ENCODE data around the gene FANK1. TPM values are rescaled to one million over a fixed set of nuclear protein-coding genes. Genes with fewer than 3 reads are reported as not detected.

The FANK1 gene
- total and polyA plus RNA-seq, 2 donors from 2014 or later, result 8.6 to 13.4 TPM

- no peaks in the 10 kb centered on the region for H3K4me1 ChIP-seq (ENCODE audit: control insufficient read depth in 2 of 3, insufficient read depth in 2 of 3, low read depth in 1 of 3, low read length in 3 of 3)
- H3K36me3 ChIP-seq (ENCODE audit: control insufficient read depth in 2 of 3, insufficient read depth in 3 of 3, low read length in 3 of 3), result no peaks in the 10 kb centered on the region
- H3K27ac ChIP-seq (ENCODE audit: low read depth in 2 of 2, low read length in 2 of 2), result no peak overlapping the region
- DNase-seq, result no peak
- no peak for TF ChIP-seq CTCF (IDR thresholded peaks at IDR 0.05; ENCODE audit: borderline replicate concordance, extremely low read depth, insufficient read depth)
- no peak for FAIRE-seq
- H3K27me3 ChIP-seq (ENCODE audit: control insufficient read depth, insufficient read depth, low read length), result no peaks in the 10 kb centered on the region
- no peak overlapping the region for H3K4me3 ChIP-seq (ENCODE audit: low read length in 3 of 3)
- H3K9ac ChIP-seq (ENCODE audit: low read length in 3 of 3), result no peak overlapping the region
- no peaks in the 10 kb centered on the region for H3K9me3 ChIP-seq (ENCODE audit: control insufficient read depth in 2 of 3, insufficient read depth in 1 of 3, low read length in 3 of 3)
- intact Hi-C loops (cut with DNase I), result no loop called here
Observed at GRCh38 chr10:125933693-125934092, 37.3 kb downstream of the FANK1 start.

- no peaks in the 10 kb centered on the region for H3K36me3 ChIP-seq (ENCODE audit: control insufficient read depth in 2 of 3, insufficient read depth in 3 of 3, low read length in 3 of 3)
- no peak overlapping the region for H3K9ac ChIP-seq (ENCODE audit: low read length in 3 of 3)
- no peak for TF ChIP-seq CTCF (IDR thresholded peaks at IDR 0.05; ENCODE audit: borderline replicate concordance, extremely low read depth, insufficient read depth)
- H3K27ac ChIP-seq (ENCODE audit: low read depth in 2 of 2, low read length in 2 of 2), result no peak overlapping the region
- no peaks in the 10 kb centered on the region for H3K9me3 ChIP-seq (ENCODE audit: control insufficient read depth in 2 of 3, insufficient read depth in 1 of 3, low read length in 3 of 3)
- no peak for FAIRE-seq
- no peaks in the 10 kb centered on the region for H3K27me3 ChIP-seq (ENCODE audit: control insufficient read depth, insufficient read depth, low read length)
- H3K4me3 ChIP-seq (ENCODE audit: low read length in 3 of 3), result no peak overlapping the region
- no peak for DNase-seq
- H3K4me1 ChIP-seq (ENCODE audit: control insufficient read depth in 2 of 3, insufficient read depth in 2 of 3, low read depth in 1 of 3, low read length in 3 of 3), result no peaks in the 10 kb centered on the region
- intact Hi-C loops (cut with DNase I), result no loop called here
Observed at GRCh38 chr10:125936331-125936730, 40.0 kb downstream of the FANK1 start.

- Histone ChIP-seq H3K27ac (ENCODE audit: low read depth in 2 of 2, low read length in 2 of 2) (no peak overlapping the region), H3K4me3 (ENCODE audit: low read length in 3 of 3) (no peak overlapping the region), H3K36me3 (ENCODE audit: control insufficient read depth in 2 of 3, insufficient read depth in 3 of 3, low read length in 3 of 3) (no peaks in the 10 kb centered on the region), H3K9me3 (ENCODE audit: control insufficient read depth in 2 of 3, insufficient read depth in 1 of 3, low read length in 3 of 3) (no peaks in the 10 kb centered on the region), H3K4me1 (ENCODE audit: control insufficient read depth in 2 of 3, insufficient read depth in 2 of 3, low read depth in 1 of 3, low read length in 3 of 3) (no peaks in the 10 kb centered on the region), H3K27me3 (ENCODE audit: control insufficient read depth, insufficient read depth, low read length) (no peaks in the 10 kb centered on the region), H3K9ac (ENCODE audit: low read length in 3 of 3) (no peak overlapping the region)
- TF ChIP-seq CTCF (IDR thresholded peaks at IDR 0.05; ENCODE audit: borderline replicate concordance, extremely low read depth, insufficient read depth), result no peak
- FAIRE-seq (no peak), DNase-seq (no peak)
- intact Hi-C loops (cut with DNase I), result no loop called here
Observed at GRCh38 chr10:125940515-125940914, 44.2 kb downstream of the FANK1 start.

GRCh38 chr10:125951290-125951689 lies 54.9 kb downstream of the FANK1 start:
- H3K4me3 ChIP-seq (ENCODE audit: low read length in 3 of 3), result no peak overlapping the region
- peaks cover 0 to 21% (median 7%) of the 10 kb centered on the region in 3 donors for H3K9me3 ChIP-seq (ENCODE audit: control insufficient read depth in 2 of 3, insufficient read depth in 1 of 3, low read length in 3 of 3)
- H3K27ac ChIP-seq (ENCODE audit: low read depth in 2 of 2, low read length in 2 of 2), result no peak overlapping the region
- DNase-seq (no peak), FAIRE-seq (no peak)
- H3K36me3 ChIP-seq (ENCODE audit: control insufficient read depth in 2 of 3, insufficient read depth in 3 of 3, low read length in 3 of 3), result no peaks in the 10 kb centered on the region
- no peak for TF ChIP-seq CTCF (IDR thresholded peaks at IDR 0.05; ENCODE audit: borderline replicate concordance, extremely low read depth, insufficient read depth)
- H3K9ac ChIP-seq (ENCODE audit: low read length in 3 of 3), result no peak overlapping the region
- no peaks in the 10 kb centered on the region for H3K4me1 ChIP-seq (ENCODE audit: control insufficient read depth in 2 of 3, insufficient read depth in 2 of 3, low read depth in 1 of 3, low read length in 3 of 3)
- no peaks in the 10 kb centered on the region for H3K27me3 ChIP-seq (ENCODE audit: control insufficient read depth, insufficient read depth, low read length)
- intact Hi-C loops (cut with DNase I), result no loop called here

Data from kidney (tissue), 14 donors.